Stimulated activated CD4-positive, alpha-beta T cell treated with anti-CD3 and anti-CD28 coated beads, Interleukin-4, amount 100 ng/mL, for 4 hours (primary cell): ENCODE data around the gene NLRC3.
"Not testable (repeated sequence)": the region's sequence is repeated elsewhere in the genome, so short reads cannot be mapped to it uniquely, and the experiment has no call there.

Experiments used
- DNase-seq, 2 experiments: peaks; one replicate each; pipeline ENCODE4 v3.0.0-alpha.2; 2020

The NLRC3 gene

GRCh38 chr16:3510416-3510815 is 66.8 kb downstream of the NLRC3 start:
- no peak for DNase-seq

DNA sequence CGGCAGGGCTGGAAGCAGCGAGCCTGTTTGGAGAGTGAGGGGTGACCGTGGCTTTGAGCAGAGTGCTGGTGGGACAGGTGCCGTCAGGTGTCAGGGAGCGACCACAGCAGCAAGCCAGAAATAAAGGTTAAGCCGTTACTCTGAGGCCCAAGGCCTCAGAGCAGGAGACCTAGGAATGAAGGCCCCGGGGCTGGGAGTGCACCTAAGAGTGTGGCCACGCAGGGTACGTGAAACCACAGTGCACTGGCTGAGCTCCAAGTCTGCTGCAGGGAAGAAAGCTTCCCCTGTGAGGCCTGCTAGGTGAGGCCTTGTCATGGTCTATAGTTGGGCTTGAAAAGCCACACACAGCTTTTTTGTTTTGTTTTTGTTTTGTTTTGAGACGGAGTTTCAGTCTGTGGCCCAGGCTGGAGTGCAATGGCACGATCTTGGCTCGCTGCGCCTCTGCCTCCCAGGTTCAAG is 67.7 kb downstream of the NLRC3 start:
- peak; percentile 36 to 58 for DNase-seq

DNA sequence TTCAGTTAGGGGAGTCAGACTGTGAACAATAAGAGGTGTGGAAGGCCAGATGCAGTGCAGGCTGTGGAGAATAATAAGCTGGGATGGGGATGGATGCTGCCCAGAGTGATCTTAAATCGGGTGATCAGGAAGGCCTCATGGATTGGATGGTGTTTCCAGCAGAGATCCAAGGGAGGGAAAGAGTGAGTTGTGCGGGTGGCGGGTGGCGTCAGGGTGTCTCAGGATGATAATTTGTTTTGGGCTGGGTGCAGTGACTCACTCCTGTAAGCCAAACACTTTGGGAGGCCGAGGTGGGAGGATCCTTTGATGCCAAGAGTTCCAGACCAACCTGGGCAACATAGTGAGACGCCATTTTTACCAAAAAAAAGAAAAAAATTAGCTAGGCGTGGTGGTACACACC is 68.5 kb downstream of the NLRC3 start:
- DNase-seq, result peak in 1 of 2 experiments; percentile 14

DNA sequence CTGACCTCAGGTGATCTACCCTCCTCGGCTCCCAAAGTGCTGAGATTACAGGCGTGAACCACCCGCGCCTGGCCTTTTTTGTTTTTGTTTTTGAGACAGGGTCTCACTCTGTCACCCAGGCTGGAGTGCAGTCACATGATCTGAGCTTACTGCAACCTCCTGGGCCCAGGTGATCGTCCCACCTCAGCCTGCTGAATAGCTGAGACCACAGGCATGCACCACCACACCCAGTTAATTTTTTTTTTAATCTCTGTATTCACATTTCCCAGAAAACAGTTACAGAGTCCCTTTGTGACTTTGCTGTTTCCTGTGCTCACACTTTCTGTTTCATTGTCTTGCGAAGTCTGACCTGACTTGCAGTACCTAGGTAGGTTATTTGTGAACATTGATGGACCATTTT is 73.7 kb downstream of the NLRC3 start:
- peak; percentile 24 to 73 for DNase-seq

DNA sequence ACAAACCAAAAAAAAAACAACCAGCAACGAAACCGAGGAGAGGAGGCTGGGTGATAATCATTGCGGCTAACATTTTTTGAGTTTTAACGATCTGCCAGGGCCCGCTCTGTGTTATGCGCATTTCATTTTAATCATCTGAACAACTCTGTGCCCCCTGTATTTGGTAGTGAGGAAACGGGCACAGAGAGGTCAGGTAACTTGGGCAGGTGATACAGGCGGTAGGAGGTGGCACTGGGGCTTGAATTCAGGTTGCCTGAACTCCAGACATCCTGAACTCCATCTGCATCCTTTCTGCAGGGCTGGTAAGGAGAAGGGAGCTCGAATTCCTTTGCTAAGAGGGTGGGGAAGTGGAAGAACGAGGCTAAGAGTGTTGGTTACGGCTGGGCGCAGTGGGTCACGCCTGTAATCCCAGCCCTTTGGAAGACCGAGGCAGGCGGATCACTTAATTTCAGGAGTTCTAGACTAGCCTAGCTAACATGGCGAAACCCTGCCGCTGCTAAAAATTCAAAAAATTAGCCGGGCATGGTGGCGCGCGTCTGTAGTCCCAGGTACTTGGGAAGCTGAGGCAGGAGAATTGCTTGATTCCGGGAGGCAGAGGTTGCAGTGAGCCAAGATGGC is 75.3 kb downstream of the NLRC3 start:
- no peak for DNase-seq

DNA sequence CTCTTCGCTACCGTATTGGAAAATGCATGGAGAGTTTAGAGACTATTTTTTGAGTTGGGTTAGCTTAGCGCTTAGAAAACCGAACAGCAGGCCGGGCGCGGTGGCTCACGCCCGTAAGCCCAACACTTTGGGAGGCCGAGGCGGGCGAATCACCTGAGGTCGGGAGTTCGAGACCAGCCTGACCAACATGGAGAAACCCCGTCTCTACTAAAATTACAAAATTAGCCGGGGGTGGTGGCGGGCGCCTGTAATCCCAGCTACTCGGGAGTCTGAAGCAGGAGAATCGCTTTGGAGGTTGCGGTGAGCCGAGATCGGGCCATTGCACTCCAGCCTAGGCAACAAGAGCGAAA is 75.8 kb downstream of the NLRC3 start:
- DNase-seq, result not testable (repeated sequence)

- no peak for DNase-seq
Observed at GRCh38 chr16:3498988-3499387, 78.2 kb downstream of the NLRC3 start.

GRCh38 chr16:3497771-3498170 is 79.4 kb downstream of the NLRC3 start:
- DNase-seq, result no peak

DNA sequence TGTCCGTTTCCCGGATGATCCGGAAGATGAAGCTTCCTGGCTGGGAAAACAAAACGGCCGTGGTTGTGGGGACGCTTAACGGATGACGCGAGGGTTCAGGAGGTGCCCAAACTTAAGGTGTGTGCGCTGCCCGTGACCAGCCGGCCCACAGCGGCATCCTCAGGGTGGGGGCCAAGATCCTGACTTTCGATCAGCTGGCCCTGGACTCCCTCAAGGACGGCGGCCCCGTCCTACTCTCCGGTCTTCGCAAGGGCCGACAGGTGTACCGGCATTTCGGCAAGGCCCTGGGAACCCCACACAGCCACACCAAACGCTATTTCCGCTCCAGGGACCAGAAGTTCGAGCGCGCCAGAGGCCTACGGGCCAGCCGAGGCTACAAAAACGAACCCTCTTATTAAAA is 80.8 kb downstream of the NLRC3 start:
- no peak for DNase-seq

GRCh38 chr16:3495176-3495575 is 82.0 kb downstream of the NLRC3 start, which contains the start of gene C16orf90:
Gene C16orf90, minus strand, starts transcription at chr16:3495489. Its CDS starts 68 bp downstream, at chr16:3495421.
- DNase-seq, result no peak

DNA sequence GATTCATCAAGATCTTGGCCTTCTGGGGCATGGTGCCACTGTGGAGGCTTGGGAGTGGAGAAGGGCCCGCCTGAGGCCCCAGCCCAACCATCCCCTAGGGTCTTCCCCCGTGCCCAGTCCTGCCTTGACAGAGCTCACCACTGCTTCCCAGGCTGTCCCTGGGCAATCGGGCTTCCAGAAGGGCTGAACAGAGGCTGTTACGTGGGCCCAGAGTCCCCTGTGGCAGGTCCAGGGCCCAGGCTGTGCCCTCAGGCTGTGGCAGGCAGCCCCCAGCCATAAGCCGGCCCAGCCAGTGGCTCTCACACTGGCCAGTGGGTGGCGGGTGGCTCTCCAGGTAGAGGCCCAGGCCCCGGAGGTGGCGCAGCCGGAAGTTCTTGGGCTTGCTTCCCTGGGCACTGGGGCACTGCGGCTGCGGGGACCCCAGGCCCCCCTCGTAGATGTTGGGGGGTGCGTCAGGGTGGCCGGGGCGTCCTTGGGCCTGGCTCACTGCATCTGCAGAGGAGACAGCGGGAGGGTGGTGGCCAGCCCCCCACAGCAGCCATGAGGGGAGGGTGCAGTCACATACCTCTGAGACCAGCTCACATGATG is 82.7 kb downstream of the NLRC3 start:
- no peak for DNase-seq

DNA sequence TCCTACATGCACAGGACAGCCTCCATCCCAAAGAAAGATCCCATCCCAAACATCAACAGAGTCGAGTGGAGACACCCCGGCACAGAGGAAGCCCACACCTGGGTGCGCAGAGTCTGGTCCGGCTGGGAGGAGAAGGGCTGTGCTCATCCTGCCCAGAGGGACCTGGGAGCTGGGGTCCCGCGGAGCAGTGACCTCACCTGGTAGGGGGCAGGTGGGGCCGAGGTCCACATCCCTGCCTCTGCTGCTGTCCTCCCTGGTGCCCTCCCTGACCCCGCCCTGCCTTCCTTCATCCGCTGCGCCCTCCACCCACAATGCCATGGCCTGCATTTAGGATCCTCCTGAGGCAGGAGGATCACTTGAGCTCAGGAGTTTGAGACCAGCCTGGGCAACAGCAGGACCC is 84.8 kb downstream of the NLRC3 start:
- DNase-seq, result no peak

DNA sequence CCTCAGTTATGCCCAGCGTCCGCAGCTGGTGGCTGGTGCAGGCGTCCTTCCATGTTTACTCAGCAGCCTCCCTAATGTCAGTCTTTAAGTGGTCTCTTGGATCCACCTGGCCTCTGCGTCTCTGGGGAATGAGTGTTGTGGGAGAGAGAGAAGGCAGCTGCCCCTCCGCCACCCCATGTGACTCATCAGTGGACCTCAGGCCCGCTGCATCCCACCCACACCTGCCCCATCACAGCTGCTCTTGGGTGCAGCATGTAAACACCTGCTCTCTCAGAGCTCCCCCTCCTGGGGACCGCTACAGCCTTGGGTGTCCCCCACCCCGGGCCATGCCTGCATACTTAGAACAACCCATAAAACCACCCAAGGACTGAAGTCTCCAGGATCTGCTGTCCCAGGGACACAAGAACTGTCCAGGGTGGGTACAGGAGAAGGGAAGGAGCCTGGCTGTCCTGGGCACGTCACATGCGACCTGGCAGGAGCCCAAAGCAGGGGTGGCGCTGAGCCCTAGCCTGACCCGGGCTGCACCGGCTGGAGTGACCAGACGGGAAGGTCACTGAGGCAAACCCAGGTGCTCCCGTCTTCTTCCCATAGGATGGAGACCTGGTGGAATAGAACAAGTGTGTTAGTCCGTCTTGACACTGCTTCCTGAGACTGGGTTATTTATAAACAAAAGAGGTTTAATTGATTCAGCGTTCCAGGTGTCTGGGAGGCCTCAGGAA is 86.1 kb downstream of the NLRC3 start:
- DNase-seq, result no peak
